Lung (tissue), 12 donors: Measurements from ENCODE around the gene SYTL3. TPM values are rescaled to one million over a fixed set of nuclear protein-coding genes. Genes with fewer than 3 reads are reported as not detected.
A peak's percentile ranks its signal among the peaks of the same experiment; 100 is the strongest.
"Not testable (repeated sequence)": the region's sequence is repeated elsewhere in the genome, so short reads cannot be mapped to it uniquely, and the experiment has no call there.

Experiments used
- ATAC-seq: fragments of 200-7000 bp; cut with Tn5 transposase; one replicate; pipeline ENCODE4 v1.9.1; 2020; ENCODE audit warnings: moderate number of reproducible peaks; ENCODE audit not compliant: insufficient read depth, low FRiP score
- DNase-seq, 3 donors: peaks; one replicate each; pipeline ENCODE4 v3.0.0-alpha.2; 2013 to 2017
- H3K27ac ChIP-seq, 2 donors: one replicate each; pipeline ENCODE4 v1.5.1; 2013; ENCODE audit warnings: mild to moderate bottlenecking in 2 of 2, moderate library complexity in 2 of 2, control low read depth in 1 of 2, inconsistent platforms in 1 of 2, low read depth in 1 of 2, low read length in 1 of 2
- H3K27me3 ChIP-seq, 3 donors: one replicate each; pipeline ENCODE4 v1.5.1; 2013; ENCODE audit warnings: low read length in 2 of 3; ENCODE audit not compliant: control insufficient read depth in 3 of 3, insufficient read depth in 3 of 3
- H3K36me3 ChIP-seq, 4 donors: one replicate each; pipeline ENCODE4 v1.5.1; 2013; ENCODE audit warnings: low read length in 4 of 4, mild to moderate bottlenecking in 1 of 4, moderate library complexity in 1 of 4; ENCODE audit not compliant: control insufficient read depth in 4 of 4, insufficient read depth in 4 of 4
- H3K4me1 ChIP-seq, 5 donors: one replicate each; pipeline ENCODE4 v1.5.1; 2013; ENCODE audit warnings: low read length in 5 of 5, mild to moderate bottlenecking in 2 of 5, moderate library complexity in 1 of 5; ENCODE audit not compliant: control insufficient read depth in 5 of 5, insufficient read depth in 5 of 5
- H3K4me3 ChIP-seq: one replicate; pipeline ENCODE4 v1.5.1; 2013; ENCODE audit warnings: mild to moderate bottlenecking, control low read depth, moderate library complexity
- H3K9ac ChIP-seq, 2 donors: one replicate each; pipeline ENCODE4 v1.5.1; 2013; ENCODE audit warnings: low read length in 2 of 2, control low read depth in 1 of 2; ENCODE audit not compliant: insufficient read depth in 1 of 2
- H3K9me3 ChIP-seq, 4 donors: one replicate each; pipeline ENCODE4 v1.5.1; 2013; ENCODE audit warnings: low read length in 3 of 4, mild to moderate bottlenecking in 1 of 4, moderate library complexity in 1 of 4; ENCODE audit not compliant: control insufficient read depth in 4 of 4, insufficient read depth in 3 of 4
- WGBS, 2 donors: extraction: QIAGEN DNeasy Blood & Tissue Kit; methylation state at CpG; one replicate each; pipeline ENCODE4 v1.1.7; 2013; 5-methylcytosine and 5-hydroxymethylcytosine counted together
- polyA plus RNA-seq, 2 donors: library from polyadenylated mRNA; stranded (reverse); fragments of 200-250 nt; gene quantifications; one replicate each; pipeline ENCODE4 v1.2.1, GENCODE V29; 2013
- total RNA-seq, 2 donors: library from RNA; depleted of rRNA in 1 of 2; stranded (reverse); fragments of >200 nt in 1 of 2; gene quantifications; one replicate each; pipeline ENCODE4 v1.2.1, GENCODE V29; 2014 to 2021
- TF ChIP-seq, protein P1 (sequence below): IDR thresholded peaks from 2 replicates; pipeline ENCODE4 v1.5.1; 2012; ENCODE audit warnings: mild to moderate bottlenecking; ENCODE audit errors: control extremely low read depth, extremely low read depth
- donor health status: control.
- donor health status: control.
- donor health status: Bipolar disorder and iron deficiency.
- donor health status: healthy.
- donor health status: DM: yes; HTN: yes; CAD: no.

SYTL3 gene
- total and polyA plus RNA-seq, 4 donors, result 6.5 to 20.0 (median 15.6) TPM

DNA sequence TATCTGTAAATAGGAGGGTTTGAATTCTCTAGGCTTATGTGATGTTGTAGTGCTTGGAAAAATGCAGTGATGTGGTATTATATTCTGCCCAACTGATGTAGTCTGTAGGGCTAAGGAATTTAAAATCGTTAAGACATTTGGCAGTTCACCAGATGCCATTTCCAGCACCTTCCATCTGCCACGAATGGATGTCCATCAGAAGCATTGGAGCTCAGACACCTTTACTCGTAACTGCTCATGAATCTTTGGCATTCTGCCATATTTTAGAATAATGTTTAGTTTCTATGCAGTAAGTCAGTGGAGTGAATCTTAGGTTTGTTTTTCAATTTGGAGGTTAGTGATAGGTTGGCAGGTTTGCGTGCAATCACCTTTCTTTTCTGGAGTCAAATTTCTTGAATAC, 2.4 kb upstream of the SYTL3 start:
- Histone ChIP-seq H3K4me3 (no peak overlapping the region), H3K9me3 (peaks cover 0 to 2% (median 0%) of the 10 kb centered on the region in 4 donors), H3K36me3 (peaks cover 0 to 6% (median 0%) of the 10 kb centered on the region in 4 donors), H3K9ac (no peak overlapping the region), H3K27ac (no peak overlapping the region), H3K4me1 (peaks cover 2 to 18% (median 6%) of the 10 kb centered on the region in 5 donors), H3K27me3 (no peaks in the 10 kb centered on the region)
- ATAC-seq, result no peak
- DNase-seq, result no peak
- TF ChIP-seq, protein P1, sequence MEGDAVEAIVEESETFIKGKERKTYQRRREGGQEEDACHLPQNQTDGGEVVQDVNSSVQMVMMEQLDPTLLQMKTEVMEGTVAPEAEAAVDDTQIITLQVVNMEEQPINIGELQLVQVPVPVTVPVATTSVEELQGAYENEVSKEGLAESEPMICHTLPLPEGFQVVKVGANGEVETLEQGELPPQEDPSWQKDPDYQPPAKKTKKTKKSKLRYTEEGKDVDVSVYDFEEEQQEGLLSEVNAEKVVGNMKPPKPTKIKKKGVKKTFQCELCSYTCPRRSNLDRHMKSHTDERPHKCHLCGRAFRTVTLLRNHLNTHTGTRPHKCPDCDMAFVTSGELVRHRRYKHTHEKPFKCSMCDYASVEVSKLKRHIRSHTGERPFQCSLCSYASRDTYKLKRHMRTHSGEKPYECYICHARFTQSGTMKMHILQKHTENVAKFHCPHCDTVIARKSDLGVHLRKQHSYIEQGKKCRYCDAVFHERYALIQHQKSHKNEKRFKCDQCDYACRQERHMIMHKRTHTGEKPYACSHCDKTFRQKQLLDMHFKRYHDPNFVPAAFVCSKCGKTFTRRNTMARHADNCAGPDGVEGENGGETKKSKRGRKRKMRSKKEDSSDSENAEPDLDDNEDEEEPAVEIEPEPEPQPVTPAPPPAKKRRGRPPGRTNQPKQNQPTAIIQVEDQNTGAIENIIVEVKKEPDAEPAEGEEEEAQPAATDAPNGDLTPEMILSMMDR, result no peak
- WGBS, 2 donors, result 77 to 88% methylated on average over 4 of the region's 4 CpGs

GRCh38 chr6:158648682-158649131, 1.1 kb upstream of the SYTL3 start:
- ATAC-seq (no peak), DNase-seq (no peak)
- WGBS, 2 donors, result 70 to 85% methylated on average over 5 of the region's 5 CpGs
- H3K4me1 ChIP-seq, result peaks cover 0 to 12% (median 8%) of the 10 kb centered on the region in 5 donors
- peaks cover 0 to 2% (median 0%) of the 10 kb centered on the region in 4 donors for H3K9me3 ChIP-seq
- H3K4me3 ChIP-seq, result no peak overlapping the region
- peak overlapping the region in 1 of 2 donors; percentile 88 for H3K27ac ChIP-seq
- H3K27me3 ChIP-seq, result no peaks in the 10 kb centered on the region
- TF ChIP-seq, protein P1, result no peak
- H3K9ac ChIP-seq, result no peak overlapping the region
- H3K36me3 ChIP-seq, result peaks cover 0 to 6% (median 0%) of the 10 kb centered on the region in 4 donors

DNA sequence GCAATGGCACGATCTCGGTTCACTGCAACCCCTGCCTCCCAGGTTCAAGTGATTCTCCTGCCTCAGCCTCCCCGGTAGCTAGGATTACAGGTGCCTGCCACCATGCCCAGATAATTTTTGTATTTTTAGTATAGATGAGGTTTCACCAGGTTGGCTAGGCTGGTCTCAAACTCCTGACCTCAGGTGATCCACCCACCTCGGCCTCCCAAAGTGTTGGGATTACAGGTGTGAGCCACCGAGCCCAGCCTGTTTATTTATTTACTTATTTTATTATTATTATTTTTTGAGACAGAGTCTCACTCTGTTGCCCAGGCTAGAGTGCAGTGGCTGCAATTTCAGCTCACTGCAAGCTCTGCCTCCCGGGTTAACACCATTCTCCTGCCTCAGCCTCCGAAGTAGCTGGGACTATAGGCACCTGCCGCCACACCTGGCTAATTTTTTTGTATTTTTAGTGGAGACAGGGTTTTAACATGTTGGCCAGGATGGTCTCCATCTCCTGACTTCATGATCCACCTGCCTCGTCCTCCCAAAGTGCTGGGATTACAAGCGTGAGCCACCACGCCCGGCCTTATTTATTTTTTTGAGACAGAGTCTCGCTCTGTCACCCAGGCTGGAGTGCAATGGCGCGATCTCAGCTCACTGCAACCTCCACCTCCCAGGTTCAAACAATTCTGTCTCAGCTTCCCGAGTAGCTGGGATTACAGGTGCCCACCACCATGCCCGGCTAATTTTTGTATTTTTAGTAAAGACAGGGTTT, 2.3 kb downstream of the SYTL3 start:
- H3K36me3 ChIP-seq, H3K27ac ChIP-seq, H3K9me3 ChIP-seq, ATAC-seq, H3K4me3 ChIP-seq, H3K9ac ChIP-seq, DNase-seq, H3K27me3 ChIP-seq: not testable (repeated sequence)
- 93 to 97% methylated on average over 17 of the region's 17 CpGs for WGBS, 2 donors
- H3K4me1 ChIP-seq, result peaks cover 8 to 24% (median 13%) of the 10 kb centered on the region in 5 donors

DNA sequence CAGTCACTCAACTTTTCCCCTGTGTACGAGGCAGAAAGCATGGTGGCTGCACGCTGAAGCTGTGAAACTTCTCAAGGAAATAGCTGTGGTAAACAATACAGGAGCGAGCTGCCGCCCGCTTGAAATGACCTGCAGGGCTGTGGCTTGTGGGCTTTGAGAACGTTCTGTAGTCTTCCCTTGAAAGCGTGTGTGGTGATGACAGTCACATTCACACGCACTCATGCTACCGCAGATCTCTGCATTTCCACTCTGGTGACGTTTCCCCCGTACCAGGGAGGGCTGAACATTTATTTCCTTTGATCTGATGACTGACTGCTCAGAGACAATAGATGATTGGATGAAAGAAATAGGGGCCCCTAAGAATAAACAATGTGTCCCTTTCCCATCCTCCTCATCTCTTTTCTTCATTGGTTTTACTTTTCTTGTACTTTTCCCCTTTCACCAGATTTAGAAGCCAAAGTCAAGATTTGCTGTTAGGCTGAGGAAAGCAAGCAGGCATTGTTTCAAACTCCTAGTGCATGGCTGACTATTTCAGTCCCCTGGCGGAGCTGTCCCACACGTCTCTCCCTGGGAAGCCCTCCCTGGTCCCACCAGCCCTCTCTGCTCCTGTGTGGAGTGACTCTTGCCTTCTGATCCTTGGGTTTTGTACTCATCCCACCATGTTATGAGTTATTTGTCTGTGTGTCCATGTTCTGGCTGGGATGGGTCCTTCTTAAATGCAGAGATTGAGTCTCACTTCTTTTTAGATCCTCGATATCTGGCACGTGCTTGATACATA, 3.9 kb downstream of the SYTL3 start:
- TF ChIP-seq, protein P1, result no peak
- Histone ChIP-seq H3K36me3 (no peaks in the 10 kb centered on the region), H3K9me3 (peaks cover 0 to 2% (median 0%) of the 10 kb centered on the region in 4 donors), H3K4me1 (peaks cover 8 to 24% (median 13%) of the 10 kb centered on the region in 5 donors), H3K27me3 (no peaks in the 10 kb centered on the region), H3K27ac (peak overlapping the region; percentile 69 to 71), H3K9ac (no peak overlapping the region), H3K4me3 (no peak overlapping the region)
- 37 to 56% methylated on average over 15 of the region's 15 CpGs for WGBS, 2 donors
- DNase-seq (peak in 2 of 3 donors; percentile 50 to 66), ATAC-seq (no peak)
